ENCODE results near the gene SPAG16.

- TF ChIP-seq POLR2A (IDR thresholded peaks at IDR 0.05; ENCODE audit: extremely low read depth, insufficient read length) (no peak), CTCF (IDR thresholded peaks at IDR 0.05; ENCODE audit: low read depth, low read length) (no peak), MAX (IDR thresholded peaks at IDR 0.05; ENCODE audit: low read depth, low read length) (no peak), MYC (IDR thresholded peaks at IDR 0.05; ENCODE audit: low read depth, low read length) (no peak)
Observed at GRCh38 chr2:213545964-213546475, 261.8 kb downstream of the SPAG16 start.

All from NB4 (cell line).